ENCODE results near the gene SRMS. TPM values are rescaled to one million over a fixed set of nuclear protein-coding genes. Genes with fewer than 3 reads are reported as not detected.

SRMS gene
- total RNA-seq, 2 experiments from 2014 or later: 0.42 TPM; not detected in 1

- Histone ChIP-seq H4K20me1 (ENCODE audit: insufficient read depth, low read length) (no peaks in the 10 kb centered on the region), H3K27ac (ENCODE audit: low read depth, low read length, poor library complexity, severe bottlenecking) (no peak overlapping the region), H3K9me3 (ENCODE audit: low read length) (no peaks in the 10 kb centered on the region), H3K4me1 (ENCODE audit: insufficient read depth, low read length, poor library complexity, severe bottlenecking) (peaks cover 21% of the 10 kb centered on the region), H3K4me3 (ENCODE audit: low read depth, low read length, poor library complexity, severe bottlenecking) (no peak overlapping the region), H2AFZ (ENCODE audit: low read length) (no peak overlapping the region), H3K79me2 (ENCODE audit: insufficient read depth, low read depth, low read length) (no peaks in the 10 kb centered on the region), H3K4me2 (ENCODE audit: low read length) (no peak overlapping the region), H3K36me3 (ENCODE audit: insufficient read depth, low read length) (no peaks in the 10 kb centered on the region), H3K9me2 (ENCODE audit: insufficient read depth, low read length) (no peaks in the 10 kb centered on the region)
- CTCF ChIA-PET (ENCODE audit: unreplicated experiment): no interaction called here
- POLR2A ChIA-PET: no interaction called here
- BruUV-seq (replicated peaks): no TSS peak
- intact Hi-C loops (cut with micrococcal nuclease; ENCODE audit: unreplicated experiment): no loop called here
- no peak for DNase-seq (ENCODE audit: low spot score)
- no peak for TF ChIP-seq CTCF (conservative IDR thresholded peaks at IDR 0.05; ENCODE audit: low read length)
- no peak for TF ChIP-seq EZH2phosphoT487 (IDR thresholded peaks at IDR 0.05; ENCODE audit: borderline replicate concordance, low read depth, low read length)
Observed at GRCh38 chr20:63505723-63506122, 41.8 kb downstream of the SRMS start.

GRCh38 chr20:63505281-63505680 lies 42.3 kb downstream of the SRMS start:
- TF ChIP-seq EZH2phosphoT487 (IDR thresholded peaks at IDR 0.05; ENCODE audit: borderline replicate concordance, low read depth, low read length) (no peak), CTCF (conservative IDR thresholded peaks at IDR 0.05; ENCODE audit: low read length) (no peak)
- intact Hi-C loops (cut with micrococcal nuclease; ENCODE audit: unreplicated experiment): no loop called here
- DNase-seq (ENCODE audit: low spot score): no peak
- Histone ChIP-seq H3K27ac (ENCODE audit: low read depth, low read length, poor library complexity, severe bottlenecking) (no peak overlapping the region), H3K79me2 (ENCODE audit: insufficient read depth, low read depth, low read length) (no peaks in the 10 kb centered on the region), H3K36me3 (ENCODE audit: insufficient read depth, low read length) (no peaks in the 10 kb centered on the region), H3K4me3 (ENCODE audit: low read depth, low read length, poor library complexity, severe bottlenecking) (no peak overlapping the region), H2AFZ (ENCODE audit: low read length) (no peak overlapping the region), H3K9me2 (ENCODE audit: insufficient read depth, low read length) (no peaks in the 10 kb centered on the region), H3K9me3 (ENCODE audit: low read length) (no peaks in the 10 kb centered on the region), H3K4me2 (ENCODE audit: low read length) (no peak overlapping the region), H4K20me1 (ENCODE audit: insufficient read depth, low read length) (no peaks in the 10 kb centered on the region), H3K4me1 (ENCODE audit: insufficient read depth, low read length, poor library complexity, severe bottlenecking) (peaks cover 21% of the 10 kb centered on the region)
- ChIA-PET POLR2A (no interaction called here), CTCF (ENCODE audit: unreplicated experiment) (no interaction called here)
- no TSS peak for BruUV-seq (replicated peaks)

GRCh38 chr20:63504642-63505041 lies 42.9 kb downstream of the SRMS start:
- Histone ChIP-seq H3K27ac (ENCODE audit: low read depth, low read length, poor library complexity, severe bottlenecking) (no peak overlapping the region), H3K9me2 (ENCODE audit: insufficient read depth, low read length) (no peaks in the 10 kb centered on the region), H3K4me1 (ENCODE audit: insufficient read depth, low read length, poor library complexity, severe bottlenecking) (peaks cover 21% of the 10 kb centered on the region), H3K9me3 (ENCODE audit: low read length) (no peaks in the 10 kb centered on the region), H3K36me3 (ENCODE audit: insufficient read depth, low read length) (no peaks in the 10 kb centered on the region), H2AFZ (ENCODE audit: low read length) (no peak overlapping the region), H3K4me2 (ENCODE audit: low read length) (no peak overlapping the region), H4K20me1 (ENCODE audit: insufficient read depth, low read length) (no peaks in the 10 kb centered on the region), H3K4me3 (ENCODE audit: low read depth, low read length, poor library complexity, severe bottlenecking) (no peak overlapping the region), H3K79me2 (ENCODE audit: insufficient read depth, low read depth, low read length) (no peaks in the 10 kb centered on the region)
- intact Hi-C loops (cut with micrococcal nuclease; ENCODE audit: unreplicated experiment): no loop called here
- no TSS peak for BruUV-seq (replicated peaks)
- no peak for DNase-seq (ENCODE audit: low spot score)
- TF ChIP-seq CTCF (conservative IDR thresholded peaks at IDR 0.05; ENCODE audit: low read length) (no peak), EZH2phosphoT487 (IDR thresholded peaks at IDR 0.05; ENCODE audit: borderline replicate concordance, low read depth, low read length) (no peak)
- POLR2A ChIA-PET: no interaction called here
- CTCF ChIA-PET (ENCODE audit: unreplicated experiment): no interaction called here

All from OCI-LY7 (cell line).